Spinal cord (tissue), 10 donors: ENCODE measurements around the gene LST1. TPM values are rescaled to one million over a fixed set of nuclear protein-coding genes. Genes with fewer than 3 reads are reported as not detected.

ENCODE experiments used
- DNase-seq, 6 donors: peaks; one replicate each; pipeline versions ENCODE4 v3.0.0 to v3.0.0-alpha.2; 2013 to 2015; ENCODE audit warnings: low spot score in 6 of 6, low read depth in 4 of 6
- H3K27ac ChIP-seq: one replicate; pipeline ENCODE4 v1.5.1; 2013; ENCODE audit warnings: low read depth, low read length, control low read depth
- H3K27me3 ChIP-seq: one replicate; pipeline ENCODE4 v1.6.1; 2013; ENCODE audit warnings: low read length; ENCODE audit not compliant: control insufficient read depth, insufficient read depth
- H3K36me3 ChIP-seq: one replicate; pipeline ENCODE4 v1.6.1; 2013; ENCODE audit warnings: low read length; ENCODE audit not compliant: control insufficient read depth, insufficient read depth
- H3K4me1 ChIP-seq: one replicate; pipeline ENCODE4 v1.6.1; 2013; ENCODE audit warnings: low read length; ENCODE audit not compliant: control insufficient read depth, insufficient read depth
- H3K4me3 ChIP-seq: one replicate; pipeline ENCODE4 v1.5.1; 2013; ENCODE audit warnings: low read depth, low read length, control low read depth
- H3K9me3 ChIP-seq: one replicate; pipeline ENCODE4 v1.6.1; 2013; ENCODE audit warnings: low read length; ENCODE audit not compliant: control insufficient read depth, insufficient read depth
- WGBS: methylation state at CpG from one replicate; pipeline ENCODE4 v1.1.5; 2013; ENCODE audit warnings: missing lambda C conversion rate; ENCODE audit not compliant: insufficient coverage; 5-methylcytosine and 5-hydroxymethylcytosine counted together
- long read RNA-seq, 4 donors: transcript quantifications; one replicate each; lab custom pipeline, GENCODE V29; 2026
- polyA plus RNA-seq, 2 donors: library from polyadenylated mRNA; unstranded; fragments of 120-200 nt; gene quantifications; one replicate each; pipeline ENCODE4 v1.2.1, GENCODE V29; 2013; ENCODE audit not compliant: insufficient read length in 2 of 2
- total RNA-seq, 2 donors: library from RNA; depleted of rRNA in 1 of 2; stranded (reverse); fragments of 120-200 nt in 1 of 2; fragments of >200 nt in 1 of 2; gene quantifications; one replicate each; pipeline versions ENCODE4 v1.2.3 to v1.2.4, GENCODE V29; 2013 to 2014
- donor health status: healthy.

The LST1 gene
- total RNA-seq, result 10 to 100 TPM; 10.8 to 15.2 TPM
- 10 to 100 TPM in 1 of 2 donors, 1 to 10 TPM in 1; 9.0 to 12.6 TPM for polyA plus RNA-seq
- long read RNA-seq, donor 1, partial matches to known transcripts, result 0 of 5 reads
- long read RNA-seq, donor 1, other reads (novel, unspliced or antisense), result 0 of 5 reads
- long read RNA-seq, donor 2, partial matches to known transcripts, result 0 of 3 reads
- long read RNA-seq, donor 2, other reads (novel, unspliced or antisense), result 0 of 3 reads
- long read RNA-seq, donor 3, partial matches to known transcripts, result 0 of 1 reads
- long read RNA-seq, donor 3, other reads (novel, unspliced or antisense), result 0 of 1 reads
- long read RNA-seq, donor 4, partial matches to known transcripts, result 6 of 15 reads
- long read RNA-seq, donor 4, other reads (novel, unspliced or antisense), result 0 of 15 reads

DNA sequence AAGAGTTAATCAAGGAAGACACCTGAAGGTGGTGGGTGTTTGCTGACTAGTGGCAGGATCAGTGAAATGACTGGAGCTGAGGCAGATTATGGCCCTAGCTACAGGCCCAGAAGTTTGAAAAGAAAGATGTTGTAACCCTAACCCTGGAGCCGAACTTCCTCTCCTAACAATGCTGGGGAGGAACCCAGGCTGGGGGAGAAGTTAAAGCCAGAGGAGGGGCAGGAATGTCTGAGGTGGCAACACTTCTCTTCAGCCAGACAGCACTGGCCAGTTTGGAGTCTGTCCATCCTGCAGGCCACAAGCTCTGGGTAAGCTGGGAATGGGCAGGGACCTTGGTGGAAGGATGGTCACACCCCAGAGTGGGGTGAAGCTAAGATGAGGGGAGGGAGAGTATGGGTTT is at the start of gene LST1:
LST1 (plus strand) TSS at position 270 of the 400 bp plus-strand sequence. CDS start 1,023 bp downstream, outside the sequence.
- H3K4me3 ChIP-seq, result no peak within 1 kb of the TSS
- no peak for DNase-seq
- H3K27ac ChIP-seq, result no peak within 1 kb of the TSS
- no peaks in the 10 kb centered on the region for H3K36me3 ChIP-seq
- no peaks in the 10 kb centered on the region for H3K27me3 ChIP-seq
- H3K4me1 ChIP-seq, result peaks cover 37% of the 10 kb centered on the region
- H3K9me3 ChIP-seq, result no peaks in the 10 kb centered on the region
- no CpG with 5 or more reads among the region's 1 CpG for WGBS

DNA sequence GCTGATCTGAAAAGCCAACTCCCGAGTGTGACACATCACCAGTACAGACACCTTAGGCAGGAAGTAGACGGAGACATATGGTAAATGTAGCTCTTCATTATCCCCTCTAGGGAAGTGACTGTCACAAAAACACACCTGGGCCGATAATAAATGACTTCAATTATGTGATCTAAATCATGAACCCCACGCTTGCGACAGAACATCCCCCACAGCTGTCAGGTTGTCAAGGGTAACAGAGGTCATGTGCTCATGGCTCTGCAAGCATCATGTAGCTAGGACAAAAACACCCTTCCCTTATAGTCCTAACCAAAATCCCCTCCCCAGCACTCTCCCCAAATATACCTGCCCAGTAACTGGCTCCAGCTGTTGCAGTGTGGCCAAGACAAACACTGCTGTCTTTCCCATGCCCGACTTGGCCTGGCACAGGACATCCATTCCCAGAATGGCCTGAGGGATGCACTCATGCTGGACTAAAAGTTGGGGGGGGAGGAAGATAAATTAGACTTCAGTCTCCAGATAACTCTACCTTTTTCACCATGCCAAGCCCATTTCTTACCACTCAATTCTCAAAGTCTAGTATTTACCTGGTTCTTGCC is 47.2 kb upstream of the LST1 start:
- Histone ChIP-seq H3K4me1 (peaks cover 27% of the 10 kb centered on the region), H3K27me3 (no peaks in the 10 kb centered on the region), H3K36me3 (peaks cover 61% of the 10 kb centered on the region), H3K4me3 (no peak overlapping the region), H3K27ac (no peak overlapping the region), H3K9me3 (no peaks in the 10 kb centered on the region)
- no peak for DNase-seq
- 89% methylated on average over 3 of the region's 6 CpGs for WGBS

DNA sequence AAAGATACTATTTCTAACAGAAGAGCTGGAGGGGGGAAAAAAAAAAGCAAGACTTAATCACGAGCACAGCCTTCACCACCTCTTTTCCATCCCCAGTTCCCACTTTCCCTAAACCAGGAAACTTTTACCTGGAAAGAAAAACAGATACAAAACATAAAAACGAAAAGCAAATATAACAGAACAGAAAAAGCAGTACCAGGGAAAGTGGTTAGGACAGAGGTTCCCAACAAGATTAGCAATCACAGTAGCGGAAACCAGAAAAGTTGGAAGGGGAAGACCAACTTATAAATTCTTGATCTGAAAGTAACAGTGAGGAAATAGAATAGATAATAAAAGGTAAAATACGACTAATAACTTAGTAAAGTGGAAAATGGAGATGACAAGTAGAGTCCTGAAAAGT is 45.4 kb upstream of the LST1 start:
- no peak for DNase-seq
- Histone ChIP-seq H3K27me3 (no peaks in the 10 kb centered on the region), H3K9me3 (no peaks in the 10 kb centered on the region), H3K4me1 (peaks cover 31% of the 10 kb centered on the region), H3K4me3 (peak overlapping the region; percentile 95), H3K27ac (peak overlapping the region; percentile 97), H3K36me3 (peaks cover 44% of the 10 kb centered on the region)
- 20% methylated on average over 1 of the region's 4 CpGs for WGBS

DNA sequence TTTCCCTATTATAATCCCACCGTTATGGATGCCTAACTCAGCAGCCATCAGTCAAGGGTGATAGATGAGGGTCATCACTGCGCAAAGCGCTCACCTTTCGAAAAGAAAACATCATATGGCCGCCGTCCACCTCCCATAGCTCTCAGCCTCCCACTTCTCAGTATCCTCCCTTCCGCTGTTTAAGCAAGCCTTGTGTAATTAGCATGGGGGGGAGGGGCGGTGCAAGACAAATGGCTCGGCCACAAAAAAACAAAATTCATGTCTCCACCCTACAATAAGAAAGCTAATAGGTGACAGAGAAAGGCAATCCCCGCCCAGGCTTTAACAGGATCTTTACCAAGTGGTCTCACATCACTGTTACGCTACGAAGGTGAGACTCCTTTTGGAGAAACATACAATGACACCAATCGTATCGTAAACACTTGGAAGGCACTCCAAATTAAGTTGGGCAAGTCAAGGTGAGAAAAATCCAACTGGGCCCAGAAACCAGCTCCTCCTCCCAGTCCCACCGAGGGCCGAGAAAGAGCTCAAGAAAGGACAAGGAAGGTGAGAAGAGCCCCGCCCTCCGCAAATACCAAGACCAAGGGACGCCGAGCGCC is 44.9 kb upstream of the LST1 start:
- peaks cover 39% of the 10 kb centered on the region for H3K36me3 ChIP-seq
- no peaks in the 10 kb centered on the region for H3K27me3 ChIP-seq
- peak in 4 of 6 donors; percentile 7 to 55 (median 12) for DNase-seq
- peaks cover 36% of the 10 kb centered on the region for H3K4me1 ChIP-seq
- H3K27ac ChIP-seq, result peak overlapping the region; percentile 97
- 0% methylated on average over 10 of the region's 21 CpGs for WGBS
- H3K4me3 ChIP-seq, result peak overlapping the region; percentile 95
- no peaks in the 10 kb centered on the region for H3K9me3 ChIP-seq

DNA sequence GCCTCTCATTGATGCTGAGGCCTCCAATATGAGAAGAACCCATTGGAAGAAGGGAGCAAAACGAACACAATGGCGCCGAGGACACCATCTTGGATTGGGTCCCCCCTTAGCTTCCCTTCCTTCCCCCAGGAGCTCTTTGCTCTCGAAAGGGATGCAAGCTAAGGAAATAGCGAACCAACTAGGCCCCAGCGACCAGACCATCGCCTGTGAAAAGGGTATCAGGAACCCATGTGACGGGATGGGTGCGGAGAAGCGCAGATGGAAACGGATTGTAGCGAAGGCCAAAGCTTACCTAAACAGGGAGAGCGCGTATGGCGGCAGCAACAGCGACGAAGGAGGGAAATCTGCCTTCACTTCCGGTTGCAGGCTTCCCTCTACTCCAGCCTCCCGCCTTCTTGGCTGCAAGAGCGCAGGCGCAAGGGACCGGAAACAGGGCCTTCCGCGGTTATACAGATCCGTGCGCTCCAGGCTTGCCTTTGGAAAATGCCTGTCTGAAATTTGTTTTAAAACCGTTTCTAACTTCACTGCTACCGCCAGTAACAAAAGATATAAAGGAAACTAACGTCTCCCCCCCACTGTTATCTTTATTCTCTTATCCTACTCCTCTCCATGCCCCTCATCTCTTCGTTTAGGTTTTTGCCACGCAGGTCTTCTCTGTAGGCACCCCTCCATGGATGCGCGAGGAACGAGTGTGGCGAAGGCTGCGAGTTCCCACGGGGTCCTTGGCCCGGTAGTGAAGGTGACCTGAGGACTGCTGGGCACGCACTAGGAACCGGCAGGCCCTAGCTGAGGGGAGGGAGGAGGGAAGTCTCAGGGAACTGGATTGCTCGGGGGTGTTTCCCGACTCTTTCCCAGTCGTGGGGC is 44.2 kb upstream of the LST1 start, which contains the start of gene DDX39B:
DDX39B (minus strand) TSS at position 346 of the 864 bp plus-strand sequence. CDS start 1,471 bp downstream, outside the sequence.
- Histone ChIP-seq H3K27me3 (no peaks in the 10 kb centered on the region), H3K4me1 (peaks cover 42% of the 10 kb centered on the region)
- WGBS, result under 1% methylated on average over 38 of the region's 43 CpGs

DNA sequence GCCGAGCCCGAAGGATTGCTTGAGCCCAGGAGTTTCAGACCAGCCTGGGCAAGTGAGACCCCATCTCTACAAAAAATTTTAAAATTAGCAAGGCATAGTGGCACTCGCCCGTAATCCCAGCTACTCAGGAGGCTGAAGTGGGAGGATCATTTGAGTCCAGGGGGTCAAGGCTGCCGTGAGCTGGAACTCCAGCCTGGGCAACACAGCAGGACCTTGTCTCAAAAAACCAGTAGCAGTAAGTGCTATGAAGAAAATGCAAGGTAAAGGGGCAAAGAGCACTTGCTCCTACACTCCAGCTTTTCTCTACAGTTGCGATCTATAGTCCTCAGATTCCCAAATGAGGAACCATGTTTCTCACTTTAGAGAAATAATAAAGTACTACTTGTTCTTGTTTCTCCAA is 42.4 kb upstream of the LST1 start:
- no peak overlapping the region for H3K27ac ChIP-seq
- H3K36me3 ChIP-seq, result peaks cover 20% of the 10 kb centered on the region
- H3K9me3 ChIP-seq, result no peaks in the 10 kb centered on the region
- DNase-seq, result no peak
- WGBS, result 97% methylated on average over 5 of the region's 6 CpGs
- no peaks in the 10 kb centered on the region for H3K27me3 ChIP-seq
- H3K4me1 ChIP-seq, result peaks cover 48% of the 10 kb centered on the region
- no peak overlapping the region for H3K4me3 ChIP-seq

More for the DNA sequence above, 44.2 kb upstream of the LST1 start, which contains the start of gene DDX39B:
- DNase-seq, result peak; percentile 93 to 99 (median 97)
- Histone ChIP-seq H3K9me3 (no peaks in the 10 kb centered on the region), H3K27ac (peak within 1 kb of the TSS; percentile 97), H3K4me3 (peak within 1 kb of the TSS; percentile 95), H3K36me3 (peaks cover 33% of the 10 kb centered on the region)

DNA sequence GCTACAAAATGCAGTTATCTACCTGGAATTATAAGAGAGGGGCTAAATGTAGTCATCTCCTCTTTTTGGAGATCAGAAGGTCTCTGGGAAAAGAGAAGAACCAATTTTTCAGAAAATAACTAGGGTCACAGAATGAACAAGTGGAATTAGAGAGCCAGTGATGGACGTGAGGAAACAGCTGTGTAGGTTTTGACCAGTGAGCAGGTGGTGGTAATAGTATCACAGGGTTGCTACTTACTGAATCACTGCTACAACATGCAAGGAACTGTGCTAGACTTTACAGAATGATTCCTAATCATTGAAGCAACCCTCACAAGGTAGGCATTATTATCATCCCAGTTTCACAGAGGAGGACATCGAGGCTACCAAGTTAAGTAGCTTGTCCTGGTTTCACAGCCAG is 41.4 kb upstream of the LST1 start:
- peaks cover 39% of the 10 kb centered on the region for H3K4me1 ChIP-seq

DNA sequence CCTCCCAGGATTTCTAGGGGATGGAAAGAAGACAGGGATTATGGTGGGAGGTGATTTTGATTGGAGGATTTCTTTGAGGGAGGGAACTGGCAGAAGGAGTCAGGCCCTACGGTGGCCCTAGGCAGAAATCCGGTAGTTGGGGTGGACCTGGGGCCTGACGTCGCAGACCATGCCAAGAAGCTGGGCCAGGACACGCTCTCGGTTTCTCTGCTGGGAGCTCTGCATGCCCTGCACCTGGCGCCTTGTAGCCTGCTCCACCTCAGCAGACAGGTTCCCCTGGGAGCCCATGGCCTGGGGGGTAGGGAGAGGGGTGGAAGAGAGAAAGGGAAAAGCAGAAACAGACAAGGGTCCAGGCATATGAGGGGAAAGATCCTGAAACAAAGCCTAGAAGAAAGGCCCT is 40.8 kb upstream of the LST1 start:
- no peak overlapping the region for H3K4me3 ChIP-seq

More for the DNA sequence above, 41.4 kb upstream of the LST1 start:
- peaks cover 17% of the 10 kb centered on the region for H3K36me3 ChIP-seq
- H3K9me3 ChIP-seq, result no peaks in the 10 kb centered on the region
- H3K27ac ChIP-seq, result no peak overlapping the region
- WGBS, result 83% methylated on average over 1 of the region's 2 CpGs
- no peak for DNase-seq
- H3K27me3 ChIP-seq, result no peaks in the 10 kb centered on the region
- no peak overlapping the region for H3K4me3 ChIP-seq

More for the DNA sequence above, 40.8 kb upstream of the LST1 start:
- Histone ChIP-seq H3K9me3 (no peaks in the 10 kb centered on the region), H3K27ac (no peak overlapping the region), H3K36me3 (peaks cover 14% of the 10 kb centered on the region), H3K4me1 (peaks cover 33% of the 10 kb centered on the region), H3K27me3 (no peaks in the 10 kb centered on the region)
- DNase-seq, result no peak
- 75% methylated on average over 7 of the region's 7 CpGs for WGBS
